Measurements from ENCODE around the gene SUPT16H.

DNA sequence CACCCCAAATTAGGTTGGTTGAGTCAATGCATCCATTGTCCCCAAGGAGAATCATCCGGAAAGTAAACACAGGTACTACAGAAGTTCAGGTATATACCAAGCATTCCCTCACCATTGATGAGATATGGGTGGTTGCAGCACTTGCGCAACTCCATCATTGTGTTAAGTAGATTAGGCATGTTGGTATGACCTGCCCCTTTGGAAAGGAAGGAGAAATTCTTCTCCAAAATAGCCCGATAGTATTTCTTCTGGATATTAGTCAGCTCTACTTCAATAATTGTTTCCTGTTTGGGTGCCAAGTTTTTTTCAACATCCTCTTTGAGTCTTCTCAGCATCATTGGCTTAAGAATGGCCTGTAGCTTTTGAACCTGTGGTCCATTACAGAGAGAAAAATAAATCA lies 21.3 kb upstream of the SUPT16H start:
- TF ChIP-seq EZH2 (IDR thresholded peaks at IDR 0.05) (no peak), POLR2AphosphoS5 (IDR thresholded peaks at IDR 0.05; ENCODE audit: borderline replicate concordance, low read depth, low read length) (no peak), FOXP2 (optimal IDR thresholded peaks at IDR 0.05; ENCODE audit: control extremely low read depth, extremely low read length, insufficient read depth) (no peak)
